ENCODE data around the gene ACAA1. TPM values are rescaled to one million over a fixed set of nuclear protein-coding genes. Genes with fewer than 3 reads are reported as not detected.
A peak's percentile ranks its signal among the peaks of the same experiment; 100 is the strongest.

Gene ACAA1
- total RNA-seq, 1 donor from 2014 or later, result 111 TPM

- peak; percentile 17 for DNase-seq
- intact Hi-C loops (cut with DNase I), result no loop called here
- ATAC-seq (ENCODE audit: poor library complexity), result no peak
Measured at GRCh38 chr3:38112378-38112761, 24.6 kb downstream of the ACAA1 start.

GRCh38 chr3:38111696-38112377, 25.1 kb downstream of the ACAA1 start:
- intact Hi-C loops (cut with DNase I), result no loop called here
- ATAC-seq (ENCODE audit: poor library complexity) (no peak), DNase-seq (peak; percentile 33)

- ATAC-seq (ENCODE audit: poor library complexity) (no peak), DNase-seq (peak; percentile 29)
- intact Hi-C loops (cut with DNase I), result no loop called here
Measured at GRCh38 chr3:38111201-38111600, 25.7 kb downstream of the ACAA1 start.

- ATAC-seq (ENCODE audit: poor library complexity), result no peak
- DNase-seq, result peak; percentile 27
- intact Hi-C loops (cut with DNase I), result no loop called here
Measured at GRCh38 chr3:38110314-38111050, 26.4 kb downstream of the ACAA1 start.

- no peak for ATAC-seq (ENCODE audit: poor library complexity)
- peak; percentile 20 for DNase-seq
- intact Hi-C loops (cut with DNase I), result no loop called here
Measured at GRCh38 chr3:38109580-38110313, 27.2 kb downstream of the ACAA1 start.

GRCh38 chr3:38108649-38109579, 28.0 kb downstream of the ACAA1 start:
- DNase-seq, result peak; percentile 40
- no peak for ATAC-seq (ENCODE audit: poor library complexity)
- intact Hi-C loops (cut with DNase I), result no loop called here

GRCh38 chr3:38107911-38108648, 28.8 kb downstream of the ACAA1 start:
- DNase-seq (peak; percentile 19), ATAC-seq (ENCODE audit: poor library complexity) (no peak)
- intact Hi-C loops (cut with DNase I), result no loop called here

GRCh38 chr3:38105525-38105924, 31.4 kb downstream of the ACAA1 start:
- DNase-seq (no peak), ATAC-seq (ENCODE audit: poor library complexity) (no peak)
- intact Hi-C loops (cut with DNase I), result no loop called here

- intact Hi-C loops (cut with DNase I), result no loop called here
- ATAC-seq (ENCODE audit: poor library complexity), result no peak
- no peak for DNase-seq
Measured at GRCh38 chr3:38102444-38102814, 34.5 kb downstream of the ACAA1 start.

- ATAC-seq (ENCODE audit: poor library complexity) (no peak), DNase-seq (no peak)
- intact Hi-C loops (cut with DNase I), result no loop called here
Measured at GRCh38 chr3:38101811-38102443, 35.0 kb downstream of the ACAA1 start.

- DNase-seq, result no peak
- no peak for ATAC-seq (ENCODE audit: poor library complexity)
- intact Hi-C loops (cut with DNase I), result no loop called here
Measured at GRCh38 chr3:38100498-38100897, 36.4 kb downstream of the ACAA1 start.

GRCh38 chr3:38099518-38099917, 37.4 kb downstream of the ACAA1 start:
- DNase-seq (no peak), ATAC-seq (ENCODE audit: poor library complexity) (no peak)
- intact Hi-C loops (cut with DNase I), result no loop called here

- intact Hi-C loops (cut with DNase I), result no loop called here
- no peak for ATAC-seq (ENCODE audit: poor library complexity)
Measured at GRCh38 chr3:38098376-38098723, 38.6 kb downstream of the ACAA1 start.

GRCh38 chr3:38097446-38098375, 39.2 kb downstream of the ACAA1 start:
- ATAC-seq (ENCODE audit: poor library complexity) (no peak), DNase-seq (no peak)
- intact Hi-C loops (cut with DNase I), result no loop called here

More at GRCh38 chr3:38098376-38098723, 38.6 kb downstream of the ACAA1 start:
- no peak for DNase-seq

- no peak for ATAC-seq (ENCODE audit: poor library complexity)
- intact Hi-C loops (cut with DNase I), result no loop called here
- no peak for DNase-seq
Measured at GRCh38 chr3:38095669-38096483, 41.1 kb downstream of the ACAA1 start.

- intact Hi-C loops (cut with DNase I), result no loop called here
- no peak for DNase-seq
- no peak for ATAC-seq (ENCODE audit: poor library complexity)
Measured at GRCh38 chr3:38094999-38095398, 41.9 kb downstream of the ACAA1 start.
